ENCODE results near the gene PUSL1. TPM values are rescaled to one million over a fixed set of nuclear protein-coding genes. Genes with fewer than 3 reads are reported as not detected.

PUSL1 gene
- total and polyA plus RNA-seq, 2 of the 13 experiments (the other 11 are each of a cell fraction or from before 2014, with no cell fraction given), result 8.3 to 22.2 TPM

GRCh38 chr1:1334835-1335234 is 26.4 kb downstream of the PUSL1 start (continued):
- TF ChIP-seq ZBTB7A (CRISPR knock-in tag; IDR thresholded peaks at IDR 0.05) (peak; percentile 36; the same call in 1 of the 2 replicates), SP2 (CRISPR knock-in tag; IDR thresholded peaks at IDR 0.05) (no peak), PITX1 (CRISPR knock-in tag; IDR thresholded peaks at IDR 0.05) (peak; percentile 35; the same call in 1 of the 2 replicates), KLF9 (CRISPR knock-in tag; IDR thresholded peaks at IDR 0.05; ENCODE audit: low read depth) (no peak), ZNF577 (CRISPR knock-in tag; IDR thresholded peaks at IDR 0.05; ENCODE audit: borderline replicate concordance, low read depth) (no peak), KDM5B (CRISPR knock-in tag; IDR thresholded peaks at IDR 0.05; ENCODE audit: borderline replicate concordance) (peak; percentile 82; the same call in 1 of the 2 replicates), GABPB1 (CRISPR knock-in tag; IDR thresholded peaks at IDR 0.05) (peak; percentile 42; the same call in 1 of the 2 replicates), JUND (CRISPR knock-in tag; IDR thresholded peaks at IDR 0.05) (no peak), POLR2AphosphoS5 (IDR thresholded peaks at IDR 0.05; ENCODE audit: low read depth, low read length) (no peak), ZFX (CRISPR knock-in tag; IDR thresholded peaks at IDR 0.05; ENCODE audit: low read depth) (no peak), ZNF253 (CRISPR knock-in tag; IDR thresholded peaks at IDR 0.05; ENCODE audit: borderline replicate concordance) (no peak), MEIS2 (CRISPR knock-in tag; IDR thresholded peaks at IDR 0.05) (no peak), ZNF678 (CRISPR knock-in tag; IDR thresholded peaks at IDR 0.05) (no peak), JDP2 (CRISPR knock-in tag; IDR thresholded peaks at IDR 0.05; ENCODE audit: borderline replicate concordance) (no peak; the same call in 1 of the 2 replicates), MED8 (CRISPR knock-in tag; IDR thresholded peaks at IDR 0.05; ENCODE audit: insufficient replicate concordance) (no peak), NR2F2 (IDR thresholded peaks at IDR 0.05; ENCODE audit: borderline replicate concordance, low read depth) (no peak), ARID3A (IDR thresholded peaks at IDR 0.05; ENCODE audit: low read depth, low read length) (no peak), ZNF782 (CRISPR knock-in tag; IDR thresholded peaks at IDR 0.05; ENCODE audit: borderline replicate concordance) (no peak), FOSL1 (CRISPR knock-in tag; IDR thresholded peaks at IDR 0.05; ENCODE audit: borderline replicate concordance) (no peak), ZFP37 (CRISPR knock-in tag; IDR thresholded peaks at IDR 0.05; ENCODE audit: borderline replicate concordance) (no peak), ZNF354B (CRISPR knock-in tag; IDR thresholded peaks at IDR 0.05) (no peak)
- TF ChIP-seq, protein P1, sequence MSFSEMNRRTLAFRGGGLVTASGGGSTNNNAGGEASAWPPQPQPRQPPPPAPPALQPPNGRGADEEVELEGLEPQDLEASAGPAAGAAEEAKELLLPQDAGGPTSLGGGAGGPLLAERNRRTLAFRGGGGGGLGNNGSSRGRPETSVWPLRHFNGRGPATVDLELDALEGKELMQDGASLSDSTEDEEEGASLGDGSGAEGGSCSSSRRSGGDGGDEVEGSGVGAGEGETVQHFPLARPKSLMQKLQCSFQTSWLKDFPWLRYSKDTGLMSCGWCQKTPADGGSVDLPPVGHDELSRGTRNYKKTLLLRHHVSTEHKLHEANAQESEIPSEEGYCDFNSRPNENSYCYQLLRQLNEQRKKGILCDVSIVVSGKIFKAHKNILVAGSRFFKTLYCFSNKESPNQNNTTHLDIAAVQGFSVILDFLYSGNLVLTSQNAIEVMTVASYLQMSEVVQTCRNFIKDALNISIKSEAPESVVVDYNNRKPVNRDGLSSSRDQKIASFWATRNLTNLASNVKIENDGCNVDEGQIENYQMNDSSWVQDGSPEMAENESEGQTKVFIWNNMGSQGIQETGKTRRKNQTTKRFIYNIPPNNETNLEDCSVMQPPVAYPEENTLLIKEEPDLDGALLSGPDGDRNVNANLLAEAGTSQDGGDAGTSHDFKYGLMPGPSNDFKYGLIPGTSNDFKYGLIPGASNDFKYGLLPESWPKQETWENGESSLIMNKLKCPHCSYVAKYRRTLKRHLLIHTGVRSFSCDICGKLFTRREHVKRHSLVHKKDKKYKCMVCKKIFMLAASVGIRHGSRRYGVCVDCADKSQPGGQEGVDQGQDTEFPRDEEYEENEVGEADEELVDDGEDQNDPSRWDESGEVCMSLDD (CRISPR knock-in tag; IDR thresholded peaks at IDR 0.05; ENCODE audit: borderline replicate concordance), result no peak
- TF ChIP-seq, protein P2, sequence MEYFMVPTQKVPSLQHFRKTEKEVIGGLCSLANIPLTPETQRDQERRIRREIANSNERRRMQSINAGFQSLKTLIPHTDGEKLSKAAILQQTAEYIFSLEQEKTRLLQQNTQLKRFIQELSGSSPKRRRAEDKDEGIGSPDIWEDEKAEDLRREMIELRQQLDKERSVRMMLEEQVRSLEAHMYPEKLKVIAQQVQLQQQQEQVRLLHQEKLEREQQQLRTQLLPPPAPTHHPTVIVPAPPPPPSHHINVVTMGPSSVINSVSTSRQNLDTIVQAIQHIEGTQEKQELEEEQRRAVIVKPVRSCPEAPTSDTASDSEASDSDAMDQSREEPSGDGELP (IDR thresholded peaks at IDR 0.05; ENCODE audit: borderline replicate concordance, low read depth), result no peak

All from HepG2 (cell line).